GM21390 (cell line): ENCODE results near the gene TRIM31.

ENCODE experiments used
- ATAC-seq: cut with Tn5 transposase; IDR thresholded peaks from one replicate; pipeline ENCODE4 v1.9.1; 2021; ENCODE audit not compliant: unreplicated experiment

The TRIM31 gene

DNA sequence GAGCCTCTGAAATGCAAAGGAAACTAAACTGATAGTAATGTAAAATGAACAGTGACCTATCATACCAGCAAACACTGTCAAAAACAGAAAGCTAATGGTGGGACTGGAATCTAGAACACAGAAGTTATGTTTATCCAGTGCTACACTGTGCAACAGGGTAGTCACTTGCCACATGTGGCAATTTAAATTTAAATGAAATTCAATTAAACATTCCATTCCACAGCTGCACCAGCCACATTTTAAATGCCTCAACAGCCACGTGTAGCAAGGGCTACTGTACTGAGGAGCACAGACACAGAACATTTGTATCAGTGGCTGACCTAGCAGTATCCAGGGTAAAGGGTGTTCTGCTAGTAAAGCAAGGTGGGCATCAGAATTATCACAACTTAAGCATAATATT lies 57.4 kb downstream of the TRIM31 start:
- ATAC-seq, result no peak

DNA sequence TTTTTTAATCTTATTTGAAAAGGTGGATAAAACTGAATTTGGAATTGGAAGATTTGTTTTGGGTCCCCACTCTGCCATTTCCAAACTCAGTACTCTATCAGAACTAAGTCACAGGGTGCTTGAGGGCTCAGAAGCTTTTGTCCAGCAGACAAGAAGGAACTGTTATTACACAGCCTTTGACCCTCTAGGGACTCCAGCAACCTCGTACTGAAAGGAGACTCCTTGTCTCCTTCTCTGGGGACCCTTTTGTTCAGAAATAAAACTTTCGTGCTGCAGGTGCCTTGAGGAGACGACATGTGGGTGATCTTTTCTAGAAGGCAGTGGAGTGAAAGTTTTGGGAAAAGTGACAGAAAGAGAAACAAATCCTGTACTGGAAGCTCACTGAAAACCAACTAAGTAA lies 59.2 kb downstream of the TRIM31 start:
- ATAC-seq, result no peak
